Astrocyte of the hippocampus (primary cell): ENCODE data around the gene DNAH10.
"Not testable (repeated sequence)": the region's sequence is repeated elsewhere in the genome, so short reads cannot be mapped to it uniquely, and the experiment has no call there.

Experiments
- DNase-seq: peaks from one replicate; pipeline ENCODE4 v3.0.0; 2011; ENCODE audit warnings: low read depth, low spot score

Gene DNAH10

DNA sequence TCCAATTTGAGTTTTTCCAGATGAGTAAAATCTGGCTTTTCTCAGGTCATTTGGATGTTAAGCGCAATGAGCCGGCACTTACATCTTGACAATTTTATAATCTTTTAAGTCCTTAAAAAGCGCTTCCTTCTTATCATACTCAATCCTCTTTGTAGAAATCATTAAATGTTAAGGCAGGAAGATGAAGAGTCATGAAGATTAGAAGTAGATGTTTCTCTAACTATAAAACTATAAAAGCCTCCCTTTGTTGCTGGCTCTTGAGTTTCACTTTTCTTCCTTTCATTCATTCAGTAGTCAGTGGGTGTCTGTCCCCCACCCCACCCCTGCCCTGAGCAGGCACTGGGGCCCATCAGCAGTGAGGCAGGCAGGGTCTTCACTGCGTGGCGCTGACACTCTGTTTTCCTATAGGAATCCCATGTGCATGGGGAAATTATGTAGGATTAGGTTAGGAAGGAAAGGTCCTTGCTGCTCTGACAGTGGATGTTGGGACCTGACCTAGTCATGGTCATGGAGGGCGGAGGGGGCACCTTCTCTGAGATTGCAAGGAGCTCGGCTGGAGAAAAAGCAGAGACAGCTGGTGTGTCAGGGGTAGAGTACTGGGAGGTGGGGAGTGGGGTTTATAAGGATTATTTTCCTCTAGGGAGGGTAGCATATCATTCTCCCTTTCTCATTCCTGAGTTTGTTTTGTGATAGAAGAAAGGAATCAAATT is 144.8 kb downstream of the DNAH10 start:
- no peak for DNase-seq

- DNase-seq, result peak; percentile 14
Measured at GRCh38 chr12:123907726-123908476, 145.8 kb downstream of the DNAH10 start.

DNA sequence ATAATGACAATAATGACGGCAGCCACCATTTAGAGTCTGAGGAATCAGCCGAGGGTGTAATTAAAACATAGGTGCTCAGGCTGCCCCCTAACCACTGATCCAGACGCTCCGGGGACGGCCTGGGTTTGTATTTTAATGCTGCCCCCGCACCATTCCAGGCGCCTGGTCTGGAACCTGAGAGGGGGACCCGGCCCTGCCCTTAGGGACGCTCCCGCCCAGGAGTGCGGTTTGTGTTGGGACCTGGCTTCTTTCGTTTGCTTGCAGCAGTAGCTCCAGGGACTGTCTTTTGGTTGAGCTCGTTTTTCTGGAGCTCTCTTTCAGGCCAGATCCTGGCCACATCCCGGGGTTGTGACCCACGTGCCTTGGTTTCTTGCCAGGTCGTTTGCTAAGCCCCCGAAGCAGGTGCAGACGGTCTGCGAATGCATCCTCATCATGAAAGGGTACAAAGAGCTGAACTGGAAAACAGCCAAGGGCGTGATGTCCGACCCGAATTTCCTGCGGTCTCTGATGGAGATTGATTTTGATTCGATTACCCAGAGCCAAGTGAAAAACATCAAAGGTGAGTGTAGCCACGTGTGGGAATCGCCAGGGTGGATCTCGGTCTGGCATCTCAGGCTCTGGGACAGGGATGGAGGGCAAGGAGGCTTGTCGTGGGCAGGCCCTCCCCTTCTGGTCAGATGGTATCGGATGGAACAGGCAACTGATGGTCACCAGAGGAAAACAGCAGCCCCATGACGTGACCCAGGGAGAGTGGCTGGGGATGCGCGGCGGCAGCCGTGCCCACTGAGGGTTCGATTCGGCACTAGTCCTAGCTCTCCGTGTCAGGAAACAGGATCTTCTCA is 147.0 kb downstream of the DNAH10 start:
- DNase-seq, result no peak

DNA sequence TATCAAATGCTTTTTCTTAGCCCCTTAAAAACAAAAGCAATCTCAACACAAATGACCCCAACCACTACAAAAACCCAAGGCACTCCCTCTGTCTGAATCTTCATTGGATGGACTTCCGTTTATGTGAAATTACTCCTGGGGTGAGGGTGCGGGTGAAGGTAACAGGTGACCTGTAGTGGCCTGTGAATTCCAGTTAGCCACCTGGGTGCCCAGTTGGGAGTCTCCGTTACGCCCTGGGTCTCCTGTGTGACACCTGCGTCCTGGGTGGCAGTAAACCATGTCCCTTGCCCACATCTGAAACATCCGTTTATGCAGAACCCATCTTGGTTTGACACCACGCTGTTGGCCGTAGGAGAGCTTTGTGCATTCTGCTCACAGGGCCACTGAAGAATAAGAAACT is 148.0 kb downstream of the DNAH10 start:
- DNase-seq, result no peak

GRCh38 chr12:123910761-123911193 is 148.7 kb downstream of the DNAH10 start:
- no peak for DNase-seq

- DNase-seq, result not testable (repeated sequence)
Measured at GRCh38 chr12:123911672-123912409, 149.7 kb downstream of the DNAH10 start.

DNA sequence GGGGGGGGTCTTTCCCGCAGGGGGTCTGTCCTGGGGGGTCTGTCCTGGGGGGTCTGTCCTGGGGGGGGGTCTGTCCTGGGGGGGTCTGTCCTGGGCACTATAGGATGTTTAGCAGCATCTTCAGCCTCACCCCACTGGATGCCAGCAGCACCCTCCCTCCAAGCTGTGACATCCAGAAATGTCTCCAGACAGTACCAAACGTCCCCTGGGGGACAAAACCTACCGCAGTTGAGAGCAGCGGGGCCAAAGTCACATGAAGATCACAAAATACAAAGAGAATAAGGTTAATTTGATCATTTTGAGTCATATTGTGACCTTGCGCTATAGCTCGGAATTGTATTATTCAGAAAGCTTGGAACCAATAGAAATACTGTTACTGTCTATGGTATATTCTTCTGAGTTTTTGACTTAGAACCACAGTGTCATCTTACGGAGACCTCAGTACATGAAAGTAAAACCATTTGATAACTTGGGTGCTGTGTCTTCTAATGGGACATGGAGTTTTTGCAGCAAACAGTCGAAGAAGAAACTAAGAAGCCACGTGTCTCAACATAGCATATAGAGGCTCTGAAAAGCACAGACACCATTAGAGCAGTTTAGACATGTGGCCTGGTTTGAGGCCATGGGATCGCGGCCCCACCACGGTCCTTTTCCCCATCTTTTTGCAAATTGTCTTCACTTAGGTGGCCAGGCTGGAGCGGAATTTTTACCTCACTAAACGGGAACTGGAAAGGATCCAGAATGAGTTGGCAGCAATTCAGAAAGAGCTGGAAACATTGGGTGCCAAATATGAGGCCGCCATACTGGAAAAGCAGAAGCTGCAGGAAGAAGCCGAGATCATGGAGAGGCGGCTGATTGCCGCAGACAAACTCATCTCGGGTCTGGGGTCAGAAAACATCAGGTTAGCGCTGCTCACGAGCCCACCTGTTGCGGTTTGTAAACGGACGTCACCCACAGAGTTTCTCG is 150.6 kb downstream of the DNAH10 start:
- DNase-seq, result no peak

- no peak for DNase-seq
Measured at GRCh38 chr12:123914726-123915333, 152.7 kb downstream of the DNAH10 start.

GRCh38 chr12:123916729-123917128 is 154.6 kb downstream of the DNAH10 start:
- no peak for DNase-seq

- no peak for DNase-seq
Measured at GRCh38 chr12:123917337-123917850, 155.3 kb downstream of the DNAH10 start.

DNA sequence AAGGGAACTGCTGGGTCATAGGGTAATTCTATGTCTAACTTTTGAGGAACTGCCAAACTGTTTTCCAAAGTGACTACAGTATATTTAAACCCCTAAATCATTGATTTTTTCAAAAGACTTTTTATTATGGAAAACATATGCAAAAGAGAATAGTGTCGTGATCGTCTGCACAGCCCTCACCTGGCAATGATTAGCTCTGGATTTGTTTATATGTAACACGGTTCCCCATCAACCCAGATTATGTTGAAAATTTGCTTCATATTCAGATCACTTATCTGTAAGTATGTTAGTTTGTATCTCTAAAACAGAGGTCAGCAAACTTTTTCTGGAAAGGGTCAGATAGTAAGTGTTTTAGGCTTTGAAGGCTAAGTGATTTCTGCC is 157.9 kb downstream of the DNAH10 start:
- no peak for DNase-seq

DNA sequence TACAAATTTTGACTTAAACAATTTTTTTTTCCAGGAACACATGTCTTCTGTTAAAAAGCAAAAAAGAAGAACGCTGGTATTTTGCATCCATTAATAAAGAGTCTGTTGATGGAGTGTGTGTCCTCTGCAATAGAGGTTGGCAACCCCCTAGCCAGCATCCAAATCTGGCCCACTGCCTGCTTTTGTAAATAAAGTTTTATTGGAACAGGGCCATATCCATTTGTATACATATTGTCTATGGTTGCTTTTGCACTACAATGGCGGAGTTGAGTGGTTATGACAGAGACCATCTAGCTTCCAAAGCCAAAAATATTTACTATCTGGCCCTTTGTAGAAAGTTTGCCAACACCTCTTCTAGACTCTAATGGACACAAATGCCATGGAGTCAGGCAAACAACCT is 160.9 kb downstream of the DNAH10 start:
- DNase-seq, result no peak

GRCh38 chr12:123923927-123924326 is 161.8 kb downstream of the DNAH10 start:
- DNase-seq, result no peak

GRCh38 chr12:123924539-123924938 is 162.4 kb downstream of the DNAH10 start:
- DNase-seq, result no peak

DNA sequence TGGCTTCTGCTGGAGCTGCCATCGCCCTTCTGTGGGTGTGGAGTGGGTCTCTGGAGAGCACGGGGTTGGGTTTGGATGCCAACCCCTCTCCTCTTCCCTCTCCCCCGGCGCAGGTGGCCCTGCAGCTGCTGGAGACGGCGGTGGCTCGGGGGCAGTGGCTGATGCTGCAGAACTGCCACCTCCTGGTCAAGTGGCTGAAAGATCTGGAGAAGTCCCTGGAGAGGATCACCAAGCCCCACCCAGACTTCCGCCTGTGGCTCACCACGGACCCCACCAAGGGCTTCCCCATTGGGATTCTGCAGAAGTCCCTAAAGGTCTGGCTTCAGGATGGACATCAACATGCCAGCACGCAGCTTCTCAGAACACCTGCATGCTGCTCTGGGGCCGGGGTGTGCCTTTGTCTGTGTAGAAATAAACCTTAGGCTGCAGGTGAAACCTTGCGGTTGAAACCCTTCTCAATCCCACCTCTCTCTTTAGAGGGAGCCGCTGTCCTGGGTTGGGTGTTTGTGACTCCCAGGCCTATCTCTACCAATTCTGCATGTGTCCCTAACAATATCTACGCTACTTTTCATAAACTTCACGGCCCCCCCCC is 166.3 kb downstream of the DNAH10 start:
- no peak for DNase-seq

DNA sequence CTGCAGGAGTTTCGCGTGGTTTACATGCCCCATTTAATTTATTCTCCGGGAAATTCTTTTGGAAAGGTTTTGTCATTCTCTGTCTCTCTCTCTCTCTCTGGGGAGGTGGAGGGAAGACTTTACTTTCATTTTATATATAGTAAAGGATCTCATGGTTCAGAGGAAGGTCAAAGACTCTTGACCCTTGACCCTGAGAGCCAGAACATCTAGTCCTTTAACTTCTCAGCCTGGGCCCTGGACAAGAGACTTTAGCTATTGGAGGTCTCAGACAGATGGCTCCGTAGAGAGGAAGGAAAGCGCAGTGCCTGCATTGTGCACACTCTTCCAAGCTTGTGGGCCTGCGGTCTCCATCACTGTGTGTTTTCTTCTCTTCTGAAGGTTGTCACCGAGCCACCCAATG is 166.8 kb downstream of the DNAH10 start:
- no peak for DNase-seq

DNA sequence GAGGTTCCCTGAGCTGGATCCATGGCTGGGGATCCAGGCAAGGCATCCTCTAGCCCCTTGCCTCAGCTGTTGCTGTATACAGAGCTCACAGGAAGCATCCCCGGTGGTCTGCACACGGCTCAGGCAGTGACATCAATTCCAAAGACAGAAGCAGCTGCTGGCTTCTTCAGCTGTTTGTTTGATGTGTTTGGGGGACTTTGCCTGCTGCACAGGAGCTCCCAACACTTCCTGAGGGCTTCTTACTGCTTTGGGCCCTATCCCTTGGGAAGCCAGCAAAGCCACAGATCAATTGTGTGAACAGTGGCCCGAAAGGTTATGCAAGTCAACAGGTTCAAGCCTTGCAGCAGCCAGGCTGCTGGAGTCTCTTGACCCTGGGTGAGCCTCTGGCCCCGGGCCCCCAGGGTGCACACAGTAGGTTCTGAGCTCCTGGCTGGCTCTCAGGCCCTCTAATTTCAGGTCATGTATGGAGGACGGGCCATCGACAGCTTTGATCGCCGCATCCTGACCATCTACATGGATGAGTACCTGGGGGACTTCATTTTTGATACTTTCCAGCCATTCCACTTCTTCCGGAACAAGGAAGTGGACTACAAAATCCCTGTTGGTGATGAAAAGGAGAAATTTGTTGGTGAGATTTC is 168.0 kb downstream of the DNAH10 start:
- DNase-seq, result no peak

DNA sequence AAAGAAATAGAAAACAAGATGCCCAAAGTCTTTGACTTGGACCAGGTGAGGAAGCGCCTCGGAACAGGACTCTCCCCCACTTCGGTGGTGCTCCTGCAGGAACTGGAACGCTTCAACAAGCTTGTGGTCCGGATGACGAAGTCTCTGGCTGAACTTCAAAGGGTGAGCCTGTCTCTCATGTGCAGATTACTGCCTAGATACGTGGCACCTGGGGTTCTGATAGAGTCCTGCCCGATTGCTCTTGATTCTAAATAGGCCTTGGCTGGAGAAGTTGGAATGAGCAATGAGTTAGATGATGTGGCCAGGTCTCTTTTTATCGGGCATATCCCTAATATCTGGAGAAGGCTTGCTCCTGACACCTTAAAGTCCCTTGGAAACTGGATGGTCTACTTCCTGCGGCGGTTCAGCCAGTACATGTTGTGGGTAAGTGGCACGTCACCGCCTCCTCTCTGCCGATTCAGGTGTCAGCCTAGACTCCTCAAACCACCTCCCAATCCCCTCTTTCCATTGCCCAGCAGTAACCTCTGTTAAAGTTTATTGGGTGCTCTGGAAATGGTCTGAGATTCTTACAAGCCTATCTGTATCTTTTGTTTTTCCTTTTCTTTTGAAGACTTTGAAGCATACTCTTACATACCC is 169.7 kb downstream of the DNAH10 start:
- DNase-seq, result no peak
